HG02798 (cell line): ENCODE measurements around the gene DIPK1C.
"Not testable (repeated sequence)": the region's sequence is repeated elsewhere in the genome, so short reads cannot be mapped to it uniquely, and the experiment has no call there.

Source experiments
- ATAC-seq: cut with Tn5 transposase; IDR thresholded peaks from one replicate; pipeline ENCODE4 v1.9.1; 2021; ENCODE audit warnings: mild to moderate bottlenecking; ENCODE audit not compliant: unreplicated experiment, poor library complexity

DIPK1C gene

DNA sequence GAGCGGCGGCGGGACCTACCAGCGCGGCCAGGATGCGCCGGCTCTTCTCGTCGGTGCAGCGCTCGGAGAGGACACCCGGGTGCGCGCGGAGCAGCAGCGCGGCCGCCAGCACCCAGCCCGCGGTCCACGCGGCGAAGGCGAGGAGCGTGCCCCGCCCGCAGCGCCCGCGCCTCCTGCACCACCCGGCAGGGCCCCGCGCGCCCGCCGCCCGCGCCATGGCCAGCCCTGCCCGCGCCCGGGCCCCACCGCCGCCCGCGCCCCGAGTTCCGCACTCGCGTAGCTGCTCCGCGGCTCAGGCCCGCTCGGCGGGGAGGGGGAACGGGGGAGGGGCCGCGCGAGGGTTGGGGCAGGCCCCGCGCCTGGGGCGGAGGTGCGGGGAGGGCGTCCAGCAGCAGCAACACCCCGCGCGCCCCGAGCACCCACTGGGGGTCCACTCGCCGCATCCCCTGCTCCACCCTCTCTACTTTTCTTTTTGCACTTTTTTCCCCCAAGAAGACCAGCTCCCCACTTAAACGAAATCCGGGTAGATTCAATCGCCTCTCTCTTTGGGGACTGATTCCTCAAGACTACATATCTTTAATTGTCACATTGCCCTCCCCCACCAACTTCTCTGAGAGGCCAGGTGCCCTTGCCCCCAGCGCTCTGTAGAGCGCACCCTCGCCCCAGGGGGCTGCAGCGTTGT, at the start of gene DIPK1C:
Gene DIPK1C, minus strand, starts transcription at position 266 of the 682 bp plus-strand sequence. Its CDS starts 49 bp downstream, at position 217.
- ATAC-seq, result no peak

DNA sequence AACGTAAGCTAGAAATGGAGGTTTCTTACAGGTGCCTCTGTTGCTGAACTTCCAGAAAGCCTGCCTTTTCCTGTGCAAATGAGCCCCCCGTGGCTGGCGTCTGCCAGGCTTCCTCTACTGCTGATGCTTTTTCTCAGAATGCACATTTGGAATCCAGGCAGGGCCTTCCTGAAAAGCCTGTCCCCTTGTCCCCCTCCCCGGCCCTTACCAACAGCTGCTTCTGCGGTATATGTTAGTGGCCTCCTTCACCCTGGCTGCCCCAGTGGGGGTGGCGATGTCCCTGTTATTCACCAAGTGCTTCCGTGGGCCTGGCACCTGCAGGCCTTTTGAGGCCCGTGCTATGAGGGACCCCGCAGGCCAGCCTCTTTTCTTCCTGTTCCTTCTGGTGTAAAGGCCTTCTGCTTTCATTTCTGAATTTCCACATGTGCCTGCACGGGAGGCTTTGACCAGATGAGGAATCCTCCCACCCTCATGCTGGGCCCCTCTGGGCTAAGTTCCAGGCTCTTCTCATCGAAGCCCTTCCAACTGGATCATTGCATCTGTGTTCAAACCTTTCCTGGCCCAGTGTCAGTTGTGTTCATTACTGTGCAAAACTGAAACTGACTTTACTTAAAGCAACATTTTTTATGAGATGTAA, 49.5 kb upstream of the DIPK1C start:
- no peak for ATAC-seq

DNA sequence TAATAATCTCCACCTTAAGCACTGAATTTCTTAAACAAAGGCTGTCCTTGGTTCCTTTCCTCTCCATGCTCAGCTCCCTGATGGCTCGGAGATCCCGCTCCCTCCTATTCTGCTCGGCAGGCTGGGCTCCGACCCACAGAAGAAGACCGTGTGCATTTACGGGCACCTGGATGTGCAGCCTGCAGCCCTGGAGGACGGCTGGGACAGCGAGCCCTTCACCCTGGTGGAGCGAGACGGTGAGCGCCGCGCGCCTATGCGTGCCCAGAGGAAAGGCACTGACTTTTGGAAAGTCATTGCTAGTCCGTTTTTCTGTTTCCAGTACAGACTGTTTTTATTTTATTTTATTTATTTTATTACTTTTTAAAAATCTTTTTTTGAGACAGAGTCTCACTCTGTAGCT, 48.7 kb upstream of the DIPK1C start:
- ATAC-seq, result no peak

GRCh38 chr18:74503137-74503536, 46.0 kb upstream of the DIPK1C start:
- ATAC-seq, result no peak

DNA sequence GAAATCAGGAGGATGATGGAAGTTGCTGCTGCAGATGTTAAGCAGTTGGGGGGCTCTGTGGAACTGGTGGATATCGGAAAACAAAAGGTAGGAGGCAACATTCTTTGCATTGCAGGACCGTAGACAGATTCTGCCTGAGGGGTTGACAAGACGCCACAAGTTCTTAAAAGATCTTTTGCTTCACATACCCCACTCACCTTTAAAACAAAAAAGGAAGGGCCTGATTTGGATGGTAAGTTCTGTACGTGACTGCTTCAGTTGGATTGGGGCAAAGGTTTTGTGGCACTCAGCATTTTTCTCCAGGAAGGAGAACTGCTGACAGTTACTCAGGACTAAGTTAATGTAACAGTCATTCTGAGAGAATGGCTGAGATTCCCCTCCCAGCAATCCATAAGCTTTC, 44.3 kb upstream of the DIPK1C start:
- ATAC-seq, result no peak

GRCh38 chr18:74500774-74501173, 43.7 kb upstream of the DIPK1C start:
- ATAC-seq, result not testable (repeated sequence)

GRCh38 chr18:74500372-74500771, 43.3 kb upstream of the DIPK1C start:
- no peak for ATAC-seq

- peak; percentile 33 for ATAC-seq
These were observed 42.5 kb upstream of the DIPK1C start for GRCh38 chr18:74499633-74500032.

- ATAC-seq, result peak; percentile 42
These were observed 41.9 kb upstream of the DIPK1C start for GRCh38 chr18:74498712-74499627.

DNA sequence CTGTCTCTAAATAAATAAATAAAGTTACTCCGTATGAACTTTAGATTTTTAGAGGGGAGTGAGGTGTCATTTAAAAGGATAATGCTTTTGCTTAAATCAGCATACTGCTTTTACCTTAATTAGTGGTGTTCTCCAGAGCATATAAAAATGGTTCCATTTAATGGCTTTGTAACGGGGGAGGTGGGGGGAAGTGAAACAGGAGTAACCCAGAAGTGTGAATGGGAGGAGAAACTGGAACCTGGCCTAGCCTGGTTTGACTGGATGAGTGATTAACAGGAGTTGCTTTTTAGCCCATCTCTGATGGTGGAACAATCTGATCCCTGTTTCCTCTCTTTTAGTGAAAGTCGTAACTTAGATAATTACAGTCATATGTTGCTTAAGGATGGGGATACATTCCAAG, 40.7 kb upstream of the DIPK1C start:
- no peak for ATAC-seq

DNA sequence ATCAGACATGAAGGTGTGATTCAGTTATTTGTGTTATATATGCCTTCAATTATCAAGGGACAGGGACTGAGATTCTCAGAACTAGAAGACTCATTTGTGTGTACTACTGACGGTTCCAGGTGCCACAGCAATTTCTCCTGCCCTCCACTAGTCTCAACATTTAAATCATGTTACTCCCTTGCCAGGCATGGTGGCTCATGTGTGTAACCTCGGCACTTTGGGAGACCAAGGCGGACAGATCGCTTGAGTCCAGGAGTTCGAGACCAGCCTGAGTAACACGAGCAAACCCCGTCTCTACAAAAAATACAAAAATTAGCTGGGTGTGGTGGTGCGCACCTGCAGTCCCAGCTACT, 40.2 kb upstream of the DIPK1C start:
- ATAC-seq, result no peak

DNA sequence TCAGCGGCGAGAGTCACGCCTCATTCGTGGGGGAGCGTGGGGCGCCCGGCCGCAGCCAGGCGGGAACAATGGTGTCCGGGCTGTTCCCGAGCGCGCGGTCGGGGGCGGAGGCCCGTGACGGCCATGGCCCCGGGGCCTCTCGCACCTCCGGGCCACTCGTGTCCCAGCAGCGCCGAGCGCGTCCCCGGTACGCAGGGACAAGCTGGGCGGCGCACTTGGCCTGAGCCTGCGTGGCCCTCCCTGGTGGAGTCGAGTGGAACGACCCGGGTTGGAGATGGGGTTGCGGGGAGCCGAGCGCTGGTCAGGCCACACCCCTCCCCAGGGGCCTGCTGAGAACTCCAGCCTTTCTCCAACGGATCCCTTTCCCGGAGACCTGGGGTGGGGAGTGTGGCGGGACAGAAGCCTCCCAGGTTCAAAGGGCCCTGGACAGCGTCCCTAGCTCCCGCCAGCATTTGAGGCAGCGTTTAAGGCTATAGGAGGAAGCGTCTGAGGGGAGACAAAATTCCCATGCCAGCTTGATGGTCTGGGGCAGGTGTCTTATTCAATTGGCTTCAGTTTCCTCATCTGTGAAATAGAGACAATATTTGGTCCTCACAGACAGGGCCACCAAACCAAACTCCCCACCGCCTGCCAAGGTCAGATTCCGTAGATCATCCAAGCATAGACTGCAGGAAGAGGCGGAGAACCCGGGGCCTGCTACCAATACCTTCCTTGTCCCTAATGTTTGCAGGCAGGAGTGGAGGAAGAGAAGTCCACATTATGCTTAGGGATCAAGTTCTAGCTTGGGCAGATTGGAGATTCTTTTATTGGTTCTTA, 39.6 kb upstream of the DIPK1C start:
- peak; percentile 25 for ATAC-seq

DNA sequence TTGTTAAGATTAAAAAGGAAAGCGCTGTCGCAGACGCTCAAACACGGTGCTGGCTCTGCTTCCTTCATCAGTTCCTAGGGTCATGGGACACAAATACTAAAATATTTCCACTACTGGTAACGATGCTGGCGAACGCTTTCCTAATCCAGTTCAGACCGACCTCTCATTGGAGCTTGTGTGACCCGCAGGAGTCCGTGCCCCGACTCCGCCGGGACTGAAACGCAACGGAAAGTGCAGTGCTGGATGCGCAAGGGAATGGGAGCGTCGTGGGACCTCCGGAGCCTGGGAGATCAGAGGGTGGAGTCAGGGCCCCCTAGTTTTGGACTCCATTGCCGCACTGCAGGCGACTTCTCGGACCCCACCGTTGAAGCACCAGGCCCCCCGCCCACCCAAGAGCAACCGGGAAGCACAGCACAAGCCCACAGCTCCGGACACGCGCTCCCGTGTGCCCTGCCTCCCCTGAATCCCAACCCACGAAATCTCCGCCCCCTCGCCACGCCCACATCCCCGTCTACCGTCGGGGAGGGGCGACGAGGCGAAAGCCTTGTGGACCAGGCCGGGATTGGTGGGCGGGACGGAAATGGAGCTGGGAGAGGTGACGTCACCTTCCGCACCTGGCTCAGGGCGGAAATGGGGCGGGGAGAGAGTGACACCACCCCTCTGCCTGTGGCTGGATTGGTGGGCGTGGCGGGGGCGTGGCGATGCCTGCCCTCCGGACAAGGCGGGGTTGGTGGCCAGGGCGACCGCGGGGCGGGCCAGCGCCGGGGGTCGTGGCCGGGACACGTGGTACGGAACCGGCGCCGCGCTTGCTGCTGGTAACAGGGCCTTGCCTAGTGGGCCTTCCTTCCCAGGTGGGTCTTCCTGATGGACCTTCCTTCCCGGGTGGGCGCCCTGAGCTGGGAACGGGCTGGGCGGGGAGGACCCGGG, 38.7 kb upstream of the DIPK1C start, which contains the start of gene CNDP2:
Gene CNDP2, plus strand, starts transcription at position 783 of the 927 bp plus-strand sequence. CDS start 3,611 bp downstream, outside the sequence.
- ATAC-seq, result peak; percentile 78

GRCh38 chr18:74494514-74494913, 37.4 kb upstream of the DIPK1C start:
- no peak for ATAC-seq

GRCh38 chr18:74493689-74494088, 36.6 kb upstream of the DIPK1C start:
- peak; percentile 14 for ATAC-seq

DNA sequence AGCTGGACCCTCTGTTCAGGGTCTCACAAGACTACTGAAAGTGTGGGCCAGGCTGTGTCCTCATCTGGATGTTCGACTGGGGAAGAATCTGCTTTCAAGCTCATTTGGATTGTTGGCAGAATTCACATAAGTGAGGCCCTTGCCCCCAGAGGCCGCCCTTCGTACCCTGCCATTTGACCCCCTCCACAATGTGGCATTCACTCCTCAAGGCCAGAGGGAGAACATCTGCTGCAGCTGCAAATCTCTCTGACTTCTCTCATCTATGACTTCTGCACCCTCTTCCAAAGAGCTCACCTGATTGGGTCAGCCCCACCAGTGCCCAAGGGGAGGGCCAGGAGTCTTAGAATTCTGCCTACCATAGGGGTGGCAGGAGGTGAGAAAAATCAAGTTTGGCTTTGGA, 35.2 kb upstream of the DIPK1C start:
- ATAC-seq, result no peak

DNA sequence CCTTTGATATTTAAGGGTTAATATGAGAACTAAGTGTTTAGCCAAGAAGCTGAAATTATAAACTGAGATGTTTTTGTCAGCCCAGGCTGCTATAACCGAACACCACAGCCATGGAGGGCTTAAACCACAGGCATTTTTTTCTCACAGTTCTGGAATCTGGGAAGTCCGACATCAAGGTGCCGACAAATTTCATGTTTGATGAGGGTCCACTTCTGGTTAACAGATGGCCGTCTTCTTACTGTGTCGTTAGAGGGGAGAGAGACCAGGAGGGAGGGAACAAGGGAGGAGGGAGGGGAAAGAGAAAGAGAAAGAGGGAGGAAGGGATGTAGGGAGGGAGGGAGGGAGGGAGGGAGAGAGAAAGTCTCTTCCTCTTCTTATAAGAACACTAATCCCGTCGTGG, 32.6 kb upstream of the DIPK1C start:
- no peak for ATAC-seq

- no peak for ATAC-seq
These were observed 31.8 kb upstream of the DIPK1C start for GRCh38 chr18:74488864-74489263.

GRCh38 chr18:74488354-74488753, 31.2 kb upstream of the DIPK1C start:
- no peak for ATAC-seq
